Stomach (tissue), 4 donors: Measurements from ENCODE around the gene ESCO1.

Experiments used
- EP300 ChIP-seq: sonication (generic); formaldehyde crosslinking; IDR thresholded peaks from one replicate; pipeline ENCODE4 v1.6.1; 2017; ENCODE audit warnings: antibody characterized with exemption
- POLR2A ChIP-seq, 4 donors: fragments of 450-650 bp; IDR thresholded peaks; one replicate each; pipeline ENCODE4 v1.6.1; 2016; ENCODE audit warnings: antibody characterized with exemption in 4 of 4, control low read depth in 2 of 4, mild to moderate bottlenecking in 1 of 4, moderate library complexity in 1 of 4
- TF ChIP-seq, protein P1 (sequence below), 7 experiments: fragments of 450-650 bp in 4 of 7; fragments of 200-600 bp in 3 of 7; sonication (generic) in 3 of 7; IDR thresholded peaks; one replicate each; pipeline ENCODE4 v1.5.1; 2016 to 2019; ENCODE audit warnings: antibody characterized with exemption in 7 of 7, control low read depth in 2 of 7, mild to moderate bottlenecking in 1 of 7

DNA sequence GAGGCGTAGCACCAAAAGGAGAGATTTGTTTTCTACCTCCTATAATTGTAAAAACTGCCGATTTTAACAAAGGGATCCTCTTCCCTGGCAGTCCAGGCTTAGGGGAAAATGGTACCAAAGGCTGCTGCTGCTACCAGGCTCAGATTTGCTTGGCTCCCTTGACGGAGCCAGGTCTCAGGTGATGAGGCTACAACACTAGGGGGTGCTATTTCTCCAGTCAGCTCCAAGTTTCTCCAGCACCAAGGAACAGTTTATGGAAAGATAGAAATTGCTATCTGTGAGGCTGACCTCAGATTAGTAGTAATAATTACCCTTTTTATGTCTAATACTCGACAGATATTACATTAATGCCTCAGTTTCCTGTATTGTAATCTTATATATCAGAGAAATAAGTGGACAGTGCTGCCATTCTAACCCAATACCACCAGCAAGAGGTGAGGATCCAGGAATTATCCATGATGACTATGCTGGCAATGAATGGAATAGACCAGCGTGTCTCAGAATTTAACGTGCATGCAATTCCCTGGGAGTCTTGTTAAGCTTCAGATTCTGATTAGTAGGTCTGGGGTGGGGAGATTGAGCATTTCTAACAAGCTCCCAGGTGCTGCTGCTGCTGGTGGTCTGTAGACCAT lies 111.3 kb downstream of the ESCO1 start:
- TF ChIP-seq, protein P1, sequence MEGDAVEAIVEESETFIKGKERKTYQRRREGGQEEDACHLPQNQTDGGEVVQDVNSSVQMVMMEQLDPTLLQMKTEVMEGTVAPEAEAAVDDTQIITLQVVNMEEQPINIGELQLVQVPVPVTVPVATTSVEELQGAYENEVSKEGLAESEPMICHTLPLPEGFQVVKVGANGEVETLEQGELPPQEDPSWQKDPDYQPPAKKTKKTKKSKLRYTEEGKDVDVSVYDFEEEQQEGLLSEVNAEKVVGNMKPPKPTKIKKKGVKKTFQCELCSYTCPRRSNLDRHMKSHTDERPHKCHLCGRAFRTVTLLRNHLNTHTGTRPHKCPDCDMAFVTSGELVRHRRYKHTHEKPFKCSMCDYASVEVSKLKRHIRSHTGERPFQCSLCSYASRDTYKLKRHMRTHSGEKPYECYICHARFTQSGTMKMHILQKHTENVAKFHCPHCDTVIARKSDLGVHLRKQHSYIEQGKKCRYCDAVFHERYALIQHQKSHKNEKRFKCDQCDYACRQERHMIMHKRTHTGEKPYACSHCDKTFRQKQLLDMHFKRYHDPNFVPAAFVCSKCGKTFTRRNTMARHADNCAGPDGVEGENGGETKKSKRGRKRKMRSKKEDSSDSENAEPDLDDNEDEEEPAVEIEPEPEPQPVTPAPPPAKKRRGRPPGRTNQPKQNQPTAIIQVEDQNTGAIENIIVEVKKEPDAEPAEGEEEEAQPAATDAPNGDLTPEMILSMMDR (IDR thresholded peaks at IDR 0.05) = peak in 5 of 7 experiments; percentile 48 to 67 (median 56)
- no peak for TF ChIP-seq POLR2A (IDR thresholded peaks at IDR 0.05)
- TF ChIP-seq EP300 = no peak
